ENCODE measurements around the gene DDO. TPM values are rescaled to one million over a fixed set of nuclear protein-coding genes. Genes with fewer than 3 reads are reported as not detected.
A peak's percentile ranks its signal among the peaks of the same experiment; 100 is the strongest.

DDO gene
- total and polyA plus RNA-seq, 2 of the 8 experiments (the other 6 are each of a cell fraction or from before 2014, with no cell fraction given): not detected

DNA sequence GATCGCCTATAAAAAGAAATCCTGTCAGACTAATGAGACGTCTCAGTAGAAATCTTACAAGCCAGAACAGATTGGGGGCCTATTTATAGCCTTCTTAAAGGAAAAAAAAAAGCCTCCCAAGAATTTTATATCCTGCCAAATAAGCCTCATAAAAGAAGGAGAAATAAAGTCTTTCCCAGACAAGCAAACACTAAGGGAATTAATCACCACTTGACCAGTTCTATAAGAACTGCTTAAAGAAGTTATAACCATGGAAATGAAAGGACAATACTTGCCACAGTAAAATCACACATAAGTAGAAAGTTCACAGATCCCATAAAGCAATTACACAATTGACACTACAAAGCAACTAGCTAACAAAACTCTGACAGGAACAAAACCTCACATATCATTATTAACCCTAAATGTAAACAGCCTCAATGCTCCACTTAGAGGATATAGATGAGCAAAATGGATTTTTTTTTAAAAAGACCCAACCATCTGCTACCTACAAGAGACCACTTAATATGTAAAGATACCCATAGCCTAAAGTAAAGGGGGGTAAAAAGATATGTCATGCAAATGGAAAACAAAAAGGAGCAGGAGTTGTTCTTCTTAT lies 47.6 kb upstream of the DDO start:
- Histone ChIP-seq H3K23me2 (ENCODE audit: low read depth, low read length) (no peaks in the 10 kb centered on the region), H4K91ac (replicated peaks; ENCODE audit: insufficient read length, low read length) (no peak overlapping the region), H3K56ac (replicated peaks; ENCODE audit: insufficient read length, low read depth, low read length) (no peak overlapping the region), H3K27ac (ENCODE audit: low read depth, low read length) (no peak overlapping the region), H2BK12ac (ENCODE audit: low read depth, low read length) (no peak overlapping the region), H4K20me1 (replicated peaks in 1 of 2; ENCODE audit: control insufficient read depth in 1 of 2, insufficient read depth in 2 of 2, low read length in 2 of 2) (no peaks in the 10 kb centered on the region), H2BK20ac (ENCODE audit: low read length) (no peak overlapping the region), H3K9ac (replicated peaks in 1 of 4; ENCODE audit: extremely low read depth in 1 of 4, low read depth in 3 of 4, low read length in 3 of 4) (no peak overlapping the region), H2AFZ (ENCODE audit: low read length) (no peak overlapping the region), H3K4me3 (ENCODE audit: extremely low read depth in 1 of 4, insufficient read depth in 2 of 4, low read depth in 3 of 4, low read length in 4 of 4) (no peak overlapping the region), H3K9me3 (ENCODE audit: insufficient read depth in 2 of 2, low read depth in 1 of 2, low read length in 1 of 2) (peaks cover 0 to 7% of the 10 kb centered on the region in 2 experiments; a peak in 3 of 4 replicates), H3K14ac (ENCODE audit: insufficient read length) (no peak overlapping the region), H3K4me2 (ENCODE audit: insufficient read depth in 1 of 2, low read depth in 2 of 2, low read length in 2 of 2) (no peak overlapping the region), H4K5ac (ENCODE audit: insufficient read length, low read depth, low read length) (no peak overlapping the region), H3K4me1 (replicated peaks in 1 of 4; ENCODE audit: control insufficient read depth in 3 of 4, insufficient read depth in 4 of 4, low read length in 3 of 4) (no peaks in the 10 kb centered on the region), H3K79me2 (ENCODE audit: control insufficient read depth in 1 of 2, insufficient read depth in 2 of 2, low read length in 2 of 2) (no peaks in the 10 kb centered on the region), H2BK120ac (replicated peaks; ENCODE audit: low read depth, low read length) (no peak overlapping the region), H3K18ac (ENCODE audit: extremely low read depth, low read length) (no peak overlapping the region), H2BK5ac (ENCODE audit: low read depth, low read length) (no peak overlapping the region), H2AK5ac (ENCODE audit: low read depth, low read length) (no peak overlapping the region), H3K79me1 (ENCODE audit: low read depth, low read length) (no peaks in the 10 kb centered on the region), H2BK15ac (ENCODE audit: low read length) (no peak overlapping the region), H3K4ac (replicated peaks; ENCODE audit: insufficient read length, low read depth, low read length) (no peak overlapping the region), H3K23ac (ENCODE audit: insufficient read length) (no peak overlapping the region), H3K36me3 (ENCODE audit: control insufficient read depth in 2 of 4, insufficient read depth in 4 of 4, low read length in 3 of 4) (no peaks in the 10 kb centered on the region), H3K27me3 (replicated peaks in 1 of 4; ENCODE audit: control insufficient read depth in 3 of 4, extremely low read depth in 1 of 4, insufficient read depth in 3 of 4, low read length in 3 of 4) (no peaks in the 10 kb centered on the region), H4K8ac (ENCODE audit: extremely low read depth, insufficient read depth, low read length) (no peak overlapping the region)
- DNase-seq (ENCODE audit: low read depth in 1 of 2, low spot score in 2 of 2): no peak
- FAIRE-seq: peak; percentile 62
- ChIA-PET POLR2A (ENCODE audit: partially characterized antibody) (no interaction called here), CTCF (ENCODE audit: partially characterized antibody) (interaction anchor here (0.6 to 1.7 kb wide), 2 partner anchors 10 to 11 kb away, joined by 4 to 6 read pairs; no protein-coding TSS in a partner anchor)
- 80% methylated on average over 2 of the region's 2 CpGs; no CpG with 5 or more reads in 1 of the 2 experiments for WGBS, 2 experiments (ENCODE audit: extremely low coverage in 1 of 2, insufficient coverage in 1 of 2, insufficient read length in 1 of 2, insufficient replicate concordance in 2 of 2, low coverage in 1 of 2, low lambda C conversion rate in 2 of 2, missing lambda C conversion rate in 1 of 2)
- TF ChIP-seq EGR1 (IDR thresholded peaks at IDR 0.05; ENCODE audit: borderline replicate concordance, low read depth, low read length) (no peak), POU5F1 (IDR thresholded peaks at IDR 0.05; ENCODE audit: low read depth, low read length) (no peak), CHD2 (IDR thresholded peaks at IDR 0.05; ENCODE audit: low read length) (no peak), SRF (IDR thresholded peaks at IDR 0.05; ENCODE audit: low read depth, low read length) (no peak), ZNF274 (IDR thresholded peaks at IDR 0.05; ENCODE audit: borderline replicate concordance, extremely low read depth, low read length) (no peak), NANOG (IDR thresholded peaks at IDR 0.05; ENCODE audit: insufficient read depth, low read depth, low read length, poor library complexity, severe bottlenecking) (no peak), TBP (IDR thresholded peaks at IDR 0.05; ENCODE audit: low read depth, low read length) (no peak), BCL11A (IDR thresholded peaks at IDR 0.05; ENCODE audit: low read depth in 2 of 2, low read length in 2 of 2) (no peak), HDAC6 (IDR thresholded peaks at IDR 0.05; ENCODE audit: low read depth, low read length) (no peak), TAF7 (optimal IDR thresholded peaks at IDR 0.05; ENCODE audit: borderline replicate concordance, low read depth, low read length) (no peak), TCF12 (IDR thresholded peaks at IDR 0.05; ENCODE audit: low read depth, low read length) (no peak), CTCF (IDR thresholded peaks at IDR 0.05; ENCODE audit: control extremely low read depth in 1 of 3, insufficient read depth in 1 of 3, low read depth in 1 of 3, low read length in 3 of 3) (no peak)
